Measurements from ENCODE around the gene HEATR5A. TPM values are rescaled to one million over a fixed set of nuclear protein-coding genes. Genes with fewer than 3 reads are reported as not detected.
"Not testable (repeated sequence)": the region's sequence is repeated elsewhere in the genome, so short reads cannot be mapped to it uniquely, and the experiment has no call there.

The HEATR5A gene
- total and polyA plus RNA-seq, 2 donors (not counting 1 experiment from before 2014, with no cell fraction given), result 45.4 to 59.8 TPM

DNA sequence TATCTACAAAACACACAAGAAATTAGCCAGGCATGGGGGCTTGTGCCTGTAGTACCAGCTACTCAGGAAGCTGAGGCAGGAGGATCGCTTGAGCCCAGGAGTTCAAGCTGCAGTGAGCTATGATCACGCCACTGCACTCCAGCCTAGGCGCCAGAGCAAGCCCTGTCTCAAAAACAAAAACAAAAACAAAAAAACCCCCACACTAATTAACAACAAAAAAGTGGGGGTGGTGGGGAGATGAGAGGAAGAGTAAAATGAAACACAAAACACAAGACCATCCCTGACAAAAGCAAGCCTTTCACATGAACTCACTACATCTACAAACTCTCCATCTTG lies 158.9 kb downstream of the HEATR5A start:
- Histone ChIP-seq H3K27ac (ENCODE audit: insufficient read depth, low read length) (peak overlapping the region; percentile 89), H3K36me3 (ENCODE audit: control insufficient read depth, insufficient read depth, low read length) (no peaks in the 10 kb centered on the region), H3K4me1 (ENCODE audit: control insufficient read depth, extremely low read depth, insufficient read depth, low read length) (peaks cover 30% of the 10 kb centered on the region), H3K4me2 (ENCODE audit: extremely low read depth, insufficient read depth, low read length) (peak overlapping the region; percentile 42), H3K27me3 (ENCODE audit: control insufficient read depth, insufficient read depth, low read length) (no peaks in the 10 kb centered on the region), H4K20me1 (ENCODE audit: control insufficient read depth, extremely low read depth, insufficient read depth, low read length) (no peaks in the 10 kb centered on the region), H2AFZ (ENCODE audit: low read length) (peak overlapping the region; percentile 28), H3K9me3 (ENCODE audit: control insufficient read depth, insufficient read depth, low read depth, low read length) (no peaks in the 10 kb centered on the region), H3K9ac (ENCODE audit: insufficient read depth, low read length) (no peak overlapping the region), H3K79me2 (ENCODE audit: control insufficient read depth, insufficient read depth, low read length) (no peaks in the 10 kb centered on the region), H3K4me3 (replicated peaks in 1 of 4; ENCODE audit: control extremely low read depth in 1 of 4, insufficient read depth in 1 of 4, low read depth in 3 of 4, low read length in 4 of 4) (no peak overlapping the region)
- DNase-seq (ENCODE audit: low read depth in 2 of 2), result no peak
- TF ChIP-seq CTCF (conservative IDR thresholded peaks at IDR 0.05 in 1 of 2, IDR thresholded peaks at IDR 0.05 in 1 of 2; ENCODE audit: low read depth in 1 of 2, low read length in 2 of 2), result no peak

DNA sequence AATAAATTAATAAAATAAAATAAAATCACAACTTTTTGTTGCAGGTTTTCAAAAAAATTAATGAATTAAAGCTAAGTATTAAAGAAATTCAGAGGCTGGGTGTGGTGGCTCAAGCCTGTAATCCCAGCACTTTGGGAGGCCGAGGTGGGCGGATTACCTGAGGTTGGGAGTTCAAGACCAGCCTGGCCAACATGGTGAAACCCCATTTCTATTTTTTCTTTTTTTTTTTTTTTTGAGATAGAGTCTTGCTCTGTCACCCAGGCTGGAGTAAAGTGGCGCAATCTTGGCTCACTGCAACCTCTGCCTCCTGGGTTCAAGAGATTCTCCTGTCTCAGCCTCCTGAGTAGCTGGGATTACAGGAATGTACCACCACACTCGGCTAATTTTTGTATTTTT lies 161.3 kb downstream of the HEATR5A start:
- H3K4me2 ChIP-seq (ENCODE audit: extremely low read depth, insufficient read depth, low read length); H3K4me3 ChIP-seq (replicated peaks in 1 of 4; ENCODE audit: control extremely low read depth in 1 of 4, insufficient read depth in 1 of 4, low read depth in 3 of 4, low read length in 4 of 4); H3K9ac ChIP-seq (ENCODE audit: insufficient read depth, low read length); H3K9me3 ChIP-seq (ENCODE audit: control insufficient read depth, insufficient read depth, low read depth, low read length); H3K36me3 ChIP-seq (ENCODE audit: control insufficient read depth, insufficient read depth, low read length); H4K20me1 ChIP-seq (ENCODE audit: control insufficient read depth, extremely low read depth, insufficient read depth, low read length); H3K79me2 ChIP-seq (ENCODE audit: control insufficient read depth, insufficient read depth, low read length); H3K27ac ChIP-seq (ENCODE audit: insufficient read depth, low read length); DNase-seq (ENCODE audit: low read depth in 2 of 2); H2AFZ ChIP-seq (ENCODE audit: low read length); H3K27me3 ChIP-seq (ENCODE audit: control insufficient read depth, insufficient read depth, low read length): not testable (repeated sequence)
- H3K4me1 ChIP-seq (ENCODE audit: control insufficient read depth, extremely low read depth, insufficient read depth, low read length), result peaks cover 18% of the 10 kb centered on the region

DNA sequence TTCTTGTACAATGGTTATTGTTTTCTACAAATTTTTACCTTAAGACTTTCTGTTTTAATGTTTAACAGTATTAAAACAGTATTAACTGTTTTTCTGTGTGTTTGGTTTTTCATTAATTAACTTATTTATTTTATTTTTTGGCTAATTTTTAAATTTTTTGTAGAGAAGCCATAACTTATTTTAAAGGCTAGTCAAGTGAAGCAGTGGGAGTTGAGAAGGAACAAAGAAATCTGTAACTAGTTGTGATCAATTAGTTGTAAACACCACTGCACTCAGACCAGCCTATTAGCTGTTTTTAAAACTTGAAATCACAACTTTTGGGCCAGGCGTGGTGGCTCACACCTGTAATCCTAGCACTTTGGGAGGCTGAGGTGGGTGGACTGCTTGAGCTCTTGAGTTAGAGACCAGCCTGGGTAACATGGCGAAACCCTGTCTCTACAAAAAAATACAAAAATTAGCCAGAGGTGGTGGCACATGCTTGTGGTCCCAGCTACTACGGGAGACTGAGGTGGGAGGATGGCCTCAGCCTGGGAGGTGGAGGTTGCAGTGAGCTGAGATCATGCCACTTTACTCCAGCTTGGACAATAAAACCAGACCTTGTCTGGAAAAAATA lies 161.8 kb downstream of the HEATR5A start:
- Histone ChIP-seq H3K79me2 (ENCODE audit: control insufficient read depth, insufficient read depth, low read length) (no peaks in the 10 kb centered on the region), H3K4me3 (replicated peaks in 1 of 4; ENCODE audit: control extremely low read depth in 1 of 4, insufficient read depth in 1 of 4, low read depth in 3 of 4, low read length in 4 of 4) (no peak overlapping the region), H3K36me3 (ENCODE audit: control insufficient read depth, insufficient read depth, low read length) (no peaks in the 10 kb centered on the region), H4K20me1 (ENCODE audit: control insufficient read depth, extremely low read depth, insufficient read depth, low read length) (no peaks in the 10 kb centered on the region), H3K27me3 (ENCODE audit: control insufficient read depth, insufficient read depth, low read length) (no peaks in the 10 kb centered on the region), H3K4me2 (ENCODE audit: extremely low read depth, insufficient read depth, low read length) (no peak overlapping the region), H3K27ac (ENCODE audit: insufficient read depth, low read length) (no peak overlapping the region), H2AFZ (ENCODE audit: low read length) (no peak overlapping the region), H3K9ac (ENCODE audit: insufficient read depth, low read length) (no peak overlapping the region), H3K4me1 (ENCODE audit: control insufficient read depth, extremely low read depth, insufficient read depth, low read length) (peaks cover 15% of the 10 kb centered on the region), H3K9me3 (ENCODE audit: control insufficient read depth, insufficient read depth, low read depth, low read length) (no peaks in the 10 kb centered on the region)
- DNase-seq (ENCODE audit: low read depth in 2 of 2), result no peak
- no peak for TF ChIP-seq EZH2 (IDR thresholded peaks at IDR 0.05; ENCODE audit: low read length, missing control alignments)
- no peak for TF ChIP-seq CTCF (conservative IDR thresholded peaks at IDR 0.05 in 1 of 2, IDR thresholded peaks at IDR 0.05 in 1 of 2; ENCODE audit: low read depth in 1 of 2, low read length in 2 of 2)

GRCh38 chr14:31257554-31258426 lies 162.6 kb downstream of the HEATR5A start:
- H3K4me3 ChIP-seq (replicated peaks in 1 of 4; ENCODE audit: control extremely low read depth in 1 of 4, insufficient read depth in 1 of 4, low read depth in 3 of 4, low read length in 4 of 4); DNase-seq (ENCODE audit: low read depth in 2 of 2); H3K27me3 ChIP-seq (ENCODE audit: control insufficient read depth, insufficient read depth, low read length); H3K4me2 ChIP-seq (ENCODE audit: extremely low read depth, insufficient read depth, low read length); H3K36me3 ChIP-seq (ENCODE audit: control insufficient read depth, insufficient read depth, low read length); H3K9ac ChIP-seq (ENCODE audit: insufficient read depth, low read length); H3K27ac ChIP-seq (ENCODE audit: insufficient read depth, low read length); H3K9me3 ChIP-seq (ENCODE audit: control insufficient read depth, insufficient read depth, low read depth, low read length); H2AFZ ChIP-seq (ENCODE audit: low read length); H4K20me1 ChIP-seq (ENCODE audit: control insufficient read depth, extremely low read depth, insufficient read depth, low read length); H3K79me2 ChIP-seq (ENCODE audit: control insufficient read depth, insufficient read depth, low read length): not testable (repeated sequence)
- H3K4me1 ChIP-seq (ENCODE audit: control insufficient read depth, extremely low read depth, insufficient read depth, low read length), result peaks cover 13% of the 10 kb centered on the region

All from fibroblast of lung (primary cell).